Mesenchymal stem cell (in vitro differentiated cells and primary cell): ENCODE measurements around the gene COX10.

Experiments
- DNase-seq: peaks from one replicate; pipeline ENCODE4 v3.0.0-alpha.2; 2013
- H2AFZ ChIP-seq: one replicate; pipeline ENCODE4 v1.6.1; 2013; ENCODE audit warnings: low read depth, mild to moderate bottlenecking, control low read depth, inconsistent platforms, low read length, moderate library complexity
- H2AK5ac ChIP-seq: 2 replicates; pipeline ENCODE4 v1.6.1; 2013; ENCODE audit warnings: low read length, moderate library complexity, mild to moderate bottlenecking, inconsistent platforms; ENCODE audit not compliant: severe bottlenecking
- H2BK120ac ChIP-seq: one replicate; pipeline ENCODE4 v1.6.1; 2013; ENCODE audit warnings: low read depth, mild to moderate bottlenecking, inconsistent platforms, low read length, moderate library complexity
- H2BK12ac ChIP-seq, 2 experiments: one replicate each; pipeline ENCODE4 v1.6.1; 2013; ENCODE audit warnings: inconsistent platforms in 2 of 2, low read length in 2 of 2, mild to moderate bottlenecking in 2 of 2, moderate library complexity in 2 of 2, control low read depth in 1 of 2
- H2BK15ac ChIP-seq: one replicate; pipeline ENCODE4 v1.6.1; 2013; ENCODE audit warnings: mild to moderate bottlenecking, low read depth, inconsistent platforms; ENCODE audit not compliant: poor library complexity, severe bottlenecking
- H2BK5ac ChIP-seq: 2 replicates; pipeline ENCODE4 v1.6.1; 2013; ENCODE audit warnings: low read depth, mild to moderate bottlenecking, low read length, control low read depth, inconsistent platforms; ENCODE audit not compliant: poor library complexity, severe bottlenecking
- H3K14ac ChIP-seq, 2 experiments: one replicate each; pipeline ENCODE4 v1.6.1; 2013; ENCODE audit warnings: inconsistent platforms in 2 of 2, low read length in 2 of 2, control low read depth in 1 of 2, mild to moderate bottlenecking in 1 of 2, moderate library complexity in 1 of 2
- H3K18ac ChIP-seq, 2 experiments: one replicate each; pipeline ENCODE4 v1.6.1; 2013; ENCODE audit warnings: inconsistent platforms in 2 of 2, low read length in 2 of 2, control low read depth in 1 of 2, low read depth in 1 of 2, mild to moderate bottlenecking in 1 of 2
- H3K23ac ChIP-seq, 2 experiments: one replicate each; pipeline ENCODE4 v1.6.1; 2013; ENCODE audit warnings: inconsistent platforms in 2 of 2, low read length in 2 of 2, mild to moderate bottlenecking in 2 of 2, moderate library complexity in 2 of 2, control low read depth in 1 of 2
- H3K27ac ChIP-seq: 2 replicates; pipeline ENCODE4 v1.5.1; 2013; ENCODE audit warnings: mild to moderate bottlenecking, moderate library complexity, low read length, control low read depth, inconsistent platforms; ENCODE audit not compliant: poor library complexity, severe bottlenecking
- H3K27me3 ChIP-seq, 2 experiments: 2 replicates each; pipeline versions ENCODE4 v1.6.1 to v1.7.0; 2013; ENCODE audit warnings: low read length in 2 of 2, mild to moderate bottlenecking in 2 of 2, moderate library complexity in 2 of 2, control low read depth in 1 of 2, inconsistent platforms in 1 of 2; ENCODE audit not compliant: control insufficient read depth in 1 of 2, insufficient read depth in 1 of 2
- H3K36me3 ChIP-seq, 2 experiments: 2 replicates each; pipeline versions ENCODE4 v1.6.1 to v1.7.0; 2013; ENCODE audit warnings: low read length in 2 of 2, control low read depth in 1 of 2, inconsistent platforms in 1 of 2, low read depth in 1 of 2, mild to moderate bottlenecking in 1 of 2; ENCODE audit not compliant: insufficient read depth in 2 of 2, control insufficient read depth in 1 of 2
- H3K4ac ChIP-seq, 2 experiments: one replicate each; pipeline ENCODE4 v1.6.1; 2013; ENCODE audit warnings: inconsistent platforms in 2 of 2, low read length in 2 of 2, mild to moderate bottlenecking in 2 of 2, moderate library complexity in 2 of 2, control low read depth in 1 of 2, low read depth in 1 of 2
- H3K4me1 ChIP-seq: 2 replicates; pipeline ENCODE4 v1.6.1; 2013; ENCODE audit warnings: low read depth, low read length, control low read depth; ENCODE audit not compliant: control insufficient read depth, insufficient read depth
- H3K4me2 ChIP-seq: 2 replicates; pipeline ENCODE4 v1.6.1; 2013; ENCODE audit warnings: low read length, mild to moderate bottlenecking, inconsistent platforms; ENCODE audit not compliant: poor library complexity, severe bottlenecking
- H3K4me3 ChIP-seq, 2 experiments: 2 replicates each; pipeline versions ENCODE4 v1.5.1 to v1.7.0; 2013; ENCODE audit warnings: low read length in 2 of 2, mild to moderate bottlenecking in 2 of 2, control low read depth in 1 of 2, low read depth in 1 of 2; ENCODE audit not compliant: insufficient read depth in 1 of 2
- H3K79me1 ChIP-seq: replicated peaks from 2 replicates; pipeline ENCODE4 v1.6.1; 2013; ENCODE audit warnings: mild to moderate bottlenecking, control low read depth, low read length, inconsistent platforms; ENCODE audit not compliant: poor library complexity, severe bottlenecking
- H3K9ac ChIP-seq: 2 replicates; pipeline ENCODE4 v1.7.0; 2013; ENCODE audit warnings: mild to moderate bottlenecking, low read length, moderate library complexity
- H3K9me3 ChIP-seq: 2 replicates; pipeline ENCODE4 v1.7.0; 2013; ENCODE audit warnings: mild to moderate bottlenecking, low read length; ENCODE audit not compliant: control insufficient read depth
- H4K8ac ChIP-seq: one replicate; pipeline ENCODE4 v1.6.1; 2013; ENCODE audit warnings: inconsistent platforms, mild to moderate bottlenecking, low read length, moderate library complexity
- H4K91ac ChIP-seq: one replicate; pipeline ENCODE4 v1.6.1; 2013; ENCODE audit warnings: mild to moderate bottlenecking, low read length, inconsistent platforms
- WGBS: methylation state at CpG from one replicate; pipeline ENCODE4 v1.1.7; 2013; ENCODE audit warnings: mixed read lengths; 5-methylcytosine and 5-hydroxymethylcytosine counted together

The COX10 gene

DNA sequence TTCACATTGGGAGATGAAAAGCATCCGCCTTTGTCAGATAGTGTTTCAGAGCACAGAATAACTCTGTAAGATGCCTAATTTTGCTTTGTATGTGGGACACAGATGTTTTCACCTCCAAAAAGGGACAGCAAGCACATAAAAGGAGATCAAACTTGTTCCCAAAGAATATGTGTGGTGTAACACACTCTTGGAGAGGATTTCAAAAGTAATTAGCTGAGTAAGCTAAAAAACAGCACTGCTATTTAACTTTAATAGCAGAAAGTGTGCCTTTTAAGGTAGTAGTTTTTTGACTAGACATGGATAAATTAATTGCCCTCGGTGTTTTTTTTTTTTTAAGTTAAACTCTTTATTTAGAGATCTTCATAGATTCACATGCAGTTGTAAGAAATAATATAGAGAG lies 65.2 kb downstream of the COX10 start:
- Histone ChIP-seq H2BK5ac (no peak overlapping the region), H3K23ac (no peak overlapping the region), H2BK12ac (no peak overlapping the region), H3K4me1 (no peaks in the 10 kb centered on the region), H2AK5ac (no peak overlapping the region), H3K9ac (no peak overlapping the region), H3K79me1 (peaks cover 7% of the 10 kb centered on the region), H4K8ac (no peak overlapping the region), H3K9me3 (no peaks in the 10 kb centered on the region), H3K14ac (no peak overlapping the region), H4K91ac (no peak overlapping the region), H3K4me3 (no peak overlapping the region), H3K4ac (no peak overlapping the region), H3K27ac (no peak overlapping the region), H2BK15ac (no peak overlapping the region), H3K18ac (no peak overlapping the region), H3K4me2 (no peak overlapping the region), H3K36me3 (no peaks in the 10 kb centered on the region), H3K27me3 (no peaks in the 10 kb centered on the region), H2AFZ (no peak overlapping the region), H2BK120ac (no peak overlapping the region)
- DNase-seq, result no peak
- 100% methylated on average over 1 of the region's 2 CpGs for WGBS

DNA sequence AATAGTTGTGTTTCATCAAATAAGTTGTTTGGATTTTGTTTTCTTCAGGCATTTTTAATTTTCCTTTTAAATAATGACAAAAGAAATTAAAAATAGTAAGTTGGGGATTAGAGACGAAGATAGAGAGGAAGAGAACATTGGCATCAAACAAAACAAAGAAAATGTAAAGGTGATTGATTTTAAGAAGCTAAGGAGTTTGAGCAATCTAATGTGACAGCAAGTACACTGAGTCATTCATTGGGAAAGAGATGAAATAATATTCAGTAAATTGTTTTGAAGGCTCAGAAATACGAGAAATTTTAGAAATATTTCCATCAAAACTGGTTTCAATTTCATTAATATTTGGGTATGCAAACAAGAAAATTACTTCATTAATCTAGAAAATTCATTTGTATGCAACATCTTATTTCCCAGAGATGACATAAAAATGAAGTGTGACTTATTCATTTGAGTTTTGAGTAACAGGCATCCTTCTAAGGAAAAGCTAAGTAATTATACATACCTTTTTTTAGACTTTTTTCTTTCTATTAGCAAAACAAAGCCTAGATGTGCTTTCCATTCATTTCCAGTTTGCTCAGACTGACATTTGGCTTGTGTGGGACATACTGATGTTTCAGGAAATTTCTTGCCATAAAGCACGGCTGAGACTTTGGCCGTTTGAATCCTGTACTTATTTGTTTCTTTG lies 66.7 kb downstream of the COX10 start:
- 97% methylated on average over 1 of the region's 4 CpGs for WGBS
- Histone ChIP-seq H2BK120ac (no peak overlapping the region), H3K27ac (no peak overlapping the region), H2AK5ac (no peak overlapping the region), H2BK5ac (no peak overlapping the region), H2BK12ac (no peak overlapping the region), H2BK15ac (no peak overlapping the region), H3K4ac (no peak overlapping the region), H3K18ac (no peak overlapping the region), H4K8ac (no peak overlapping the region), H3K14ac (no peak overlapping the region), H3K36me3 (no peaks in the 10 kb centered on the region), H3K4me3 (no peak overlapping the region), H3K23ac (no peak overlapping the region), H3K79me1 (peaks cover 3% of the 10 kb centered on the region), H3K27me3 (no peaks in the 10 kb centered on the region), H3K4me2 (no peak overlapping the region), H4K91ac (no peak overlapping the region), H2AFZ (no peak overlapping the region), H3K9ac (no peak overlapping the region), H3K4me1 (no peaks in the 10 kb centered on the region), H3K9me3 (no peaks in the 10 kb centered on the region)
- no peak for DNase-seq

DNA sequence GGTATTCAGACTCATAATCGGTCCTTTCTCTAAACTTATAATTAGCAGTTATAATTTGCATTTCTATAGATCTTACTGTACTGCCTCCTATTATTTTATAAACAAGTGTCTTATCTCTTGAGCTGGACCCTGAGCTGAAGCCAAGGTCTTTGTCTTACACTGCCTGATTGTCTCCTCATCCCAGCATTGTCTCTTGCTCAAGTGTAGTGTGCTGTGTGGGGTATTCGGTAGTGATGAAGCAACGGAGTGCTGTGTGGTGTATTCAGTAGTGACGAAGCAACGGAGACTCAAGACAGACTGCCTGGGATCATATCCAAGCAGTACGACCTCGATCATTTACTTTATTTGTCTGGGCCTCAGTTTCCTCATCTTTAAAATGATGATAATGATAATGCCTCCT lies 69.3 kb downstream of the COX10 start:
- Histone ChIP-seq H3K4me1 (no peaks in the 10 kb centered on the region), H3K9me3 (no peaks in the 10 kb centered on the region), H2BK120ac (no peak overlapping the region), H2BK5ac (no peak overlapping the region), H3K36me3 (no peaks in the 10 kb centered on the region), H3K79me1 (peaks cover 1% of the 10 kb centered on the region), H4K91ac (no peak overlapping the region), H2AK5ac (no peak overlapping the region), H3K4ac (no peak overlapping the region), H2BK12ac (no peak overlapping the region), H3K14ac (no peak overlapping the region), H3K27ac (no peak overlapping the region), H3K27me3 (no peaks in the 10 kb centered on the region), H2AFZ (no peak overlapping the region), H3K23ac (no peak overlapping the region), H3K4me3 (no peak overlapping the region), H2BK15ac (no peak overlapping the region), H3K9ac (no peak overlapping the region), H3K4me2 (no peak overlapping the region), H3K18ac (no peak overlapping the region), H4K8ac (no peak overlapping the region)
- WGBS, result 92% methylated on average over 4 of the region's 7 CpGs
- DNase-seq, result no peak

DNA sequence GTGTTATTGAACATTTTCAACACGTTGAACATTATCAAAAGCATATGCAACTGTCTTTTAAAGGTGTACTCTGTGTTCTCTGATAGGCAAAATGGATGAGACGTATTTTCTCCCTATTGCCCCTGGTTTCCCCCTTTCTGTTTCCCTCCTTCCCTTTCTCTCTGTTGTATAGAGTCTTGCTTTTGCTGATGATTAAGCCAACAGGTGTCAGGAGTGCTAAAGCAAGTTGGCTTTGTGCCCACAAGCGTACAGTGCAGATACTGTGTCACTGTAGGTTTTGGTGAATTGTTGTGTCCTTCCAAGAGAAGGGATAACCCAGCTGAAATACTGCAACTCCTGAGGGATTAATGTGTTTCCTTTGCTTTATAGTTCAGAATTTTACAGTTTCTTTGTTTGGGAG lies 74.4 kb downstream of the COX10 start:
- no peak overlapping the region for H2BK12ac ChIP-seq
- no peak overlapping the region for H3K4me3 ChIP-seq
- H2AK5ac ChIP-seq, result no peak overlapping the region
- no peaks in the 10 kb centered on the region for H3K4me1 ChIP-seq
- no peak overlapping the region for H2BK15ac ChIP-seq
- no peak overlapping the region for H3K14ac ChIP-seq
- no peaks in the 10 kb centered on the region for H3K27me3 ChIP-seq
- no peaks in the 10 kb centered on the region for H3K36me3 ChIP-seq
- no peak for DNase-seq
- no peaks in the 10 kb centered on the region for H3K9me3 ChIP-seq
- no peak overlapping the region for H3K9ac ChIP-seq
- no peak overlapping the region for H3K23ac ChIP-seq
- no peak overlapping the region for H4K91ac ChIP-seq
- H3K27ac ChIP-seq, result no peak overlapping the region
- H2AFZ ChIP-seq, result no peak overlapping the region
- peaks cover 9% of the 10 kb centered on the region for H3K79me1 ChIP-seq
- H4K8ac ChIP-seq, result no peak overlapping the region
- no peak overlapping the region for H3K4ac ChIP-seq
- no peak overlapping the region for H3K18ac ChIP-seq
- H2BK5ac ChIP-seq, result no peak overlapping the region
- 88% methylated on average over 1 of the region's 3 CpGs for WGBS
- H2BK120ac ChIP-seq, result no peak overlapping the region
- H3K4me2 ChIP-seq, result no peak overlapping the region
